IMR-90 (cell line): ENCODE results near the gene PYGM. TPM values are rescaled to one million over a fixed set of nuclear protein-coding genes. Genes with fewer than 3 reads are reported as not detected.

Source experiments
- ATAC-seq: fragments of 200-7000 bp; cut with Tn5 transposase; 2 replicates; pipeline ENCODE4 v1.9.1; 2020; ENCODE audit warnings: low read depth, mild to moderate bottlenecking, moderate library complexity
- BruUV-seq: library from RNA; stranded (reverse); fragments of 400-500 nt; replicated peaks from 2 replicates; lab custom pipeline; 2021; lab: Mats Ljungman, UMichigan
- CTCF ChIA-PET: fragments of 300-600 bp; formaldehyde crosslinking; extraction: SDS; loops from one replicate; lab custom pipeline; 2021; ENCODE audit warnings: antibody characterized with exemption; lab: Yijun Ruan, JAX
- POLR2A ChIA-PET: fragments of 300-600 bp; sonication (Branson Sonifier 250); formaldehyde crosslinking; loops from one replicate; lab custom pipeline; 2022; ENCODE audit warnings: antibody characterized with exemption; ENCODE audit not compliant: unreplicated experiment; lab: Charles Lee
- DNase-seq: peaks from one replicate; pipeline ENCODE4 v3.0.0; 2013
- H2AFZ ChIP-seq: replicated peaks from 2 replicates; pipeline ENCODE3; 2013; ENCODE audit warnings: low read length, mild to moderate bottlenecking; ENCODE audit not compliant: poor library complexity
- H2AK5ac ChIP-seq: 2 replicates; pipeline ENCODE4 v1.6.1; 2013; ENCODE audit warnings: low read depth, low read length, inconsistent platforms
- H2AK9ac ChIP-seq: replicated peaks from 2 replicates; pipeline ENCODE3; 2013; ENCODE audit warnings: mild to moderate bottlenecking, low read depth, low read length, moderate library complexity; ENCODE audit not compliant: poor library complexity
- H2BK120ac ChIP-seq: 2 replicates; pipeline ENCODE4 v1.6.1; 2013; ENCODE audit warnings: low read depth, low read length, inconsistent platforms
- H2BK15ac ChIP-seq: 3 replicates; pipeline ENCODE4 v1.6.1; 2013; ENCODE audit warnings: low read depth, low read length, inconsistent platforms
- H2BK20ac ChIP-seq: 2 replicates; pipeline ENCODE4 v1.6.1; 2013; ENCODE audit warnings: low read depth, mild to moderate bottlenecking, inconsistent platforms, low read length, moderate library complexity
- H2BK5ac ChIP-seq: 2 replicates; pipeline ENCODE4 v1.6.1; 2013; ENCODE audit warnings: mild to moderate bottlenecking, low read depth, low read length, inconsistent platforms; ENCODE audit not compliant: poor library complexity, severe bottlenecking
- H3K14ac ChIP-seq: replicated peaks from 2 replicates; pipeline ENCODE4 v1.6.1; 2013; ENCODE audit warnings: low read depth, low read length, inconsistent platforms
- H3K18ac ChIP-seq: 2 replicates; pipeline ENCODE4 v1.6.1; 2013; ENCODE audit warnings: low read depth, low read length, control low read depth
- H3K23ac ChIP-seq: 2 replicates; pipeline ENCODE4 v1.6.1; 2013; ENCODE audit warnings: low read depth, low read length, inconsistent platforms
- H3K27ac ChIP-seq: 2 replicates; pipeline ENCODE4 v1.5.1; 2013; ENCODE audit warnings: mild to moderate bottlenecking, control low read depth, low read length; ENCODE audit not compliant: insufficient read depth
- H3K27me3 ChIP-seq: 2 replicates; pipeline ENCODE4 v1.6.1; 2013; ENCODE audit warnings: low read length; ENCODE audit not compliant: control insufficient read depth, insufficient read depth
- H3K36me3 ChIP-seq: 2 replicates; pipeline ENCODE4 v1.6.1; 2013; ENCODE audit warnings: low read length, mixed read lengths; ENCODE audit not compliant: control insufficient read depth, insufficient read depth
- H3K4ac ChIP-seq: 2 replicates; pipeline ENCODE4 v1.6.1; 2013; ENCODE audit warnings: low read depth, low read length, inconsistent platforms
- H3K4me1 ChIP-seq: 2 replicates; pipeline ENCODE4 v1.6.1; 2013; ENCODE audit warnings: low read length, mixed read lengths; ENCODE audit not compliant: control insufficient read depth, insufficient read depth
- H3K4me2 ChIP-seq: 2 replicates; pipeline ENCODE4 v1.6.1; 2013; ENCODE audit warnings: low read depth, mild to moderate bottlenecking, control low read depth, low read length, moderate library complexity
- H3K4me3 ChIP-seq: 2 replicates; pipeline ENCODE4 v1.5.1; 2013; ENCODE audit warnings: low read depth, mild to moderate bottlenecking, control low read depth, low read length, moderate library complexity; ENCODE audit not compliant: insufficient read depth
- H3K56ac ChIP-seq: 2 replicates; pipeline ENCODE4 v1.6.1; 2013; ENCODE audit warnings: low read length, inconsistent platforms; ENCODE audit not compliant: insufficient read depth; ENCODE audit errors: extremely low read depth
- H3K79me1 ChIP-seq, 2 experiments: 2 replicates each; pipeline ENCODE4 v1.6.1; 2013; ENCODE audit warnings: low read length in 2 of 2, inconsistent platforms in 1 of 2, low read depth in 1 of 2
- H3K9ac ChIP-seq: 2 replicates; pipeline ENCODE4 v1.6.1; 2013; ENCODE audit warnings: low read depth, low read length, control low read depth
- H3K9me1 ChIP-seq: 2 replicates; pipeline ENCODE4 v1.6.1; 2013; ENCODE audit warnings: low read length, inconsistent platforms; ENCODE audit not compliant: insufficient read depth
- H3K9me3 ChIP-seq: 2 replicates; pipeline ENCODE4 v1.6.1; 2013; ENCODE audit warnings: low read length; ENCODE audit not compliant: control insufficient read depth, insufficient read depth
- H4K20me1 ChIP-seq: 2 replicates; pipeline ENCODE4 v1.6.1; 2013; ENCODE audit warnings: low read length, inconsistent platforms; ENCODE audit not compliant: insufficient read depth
- H4K5ac ChIP-seq: 2 replicates; pipeline ENCODE4 v1.6.1; 2013; ENCODE audit warnings: mild to moderate bottlenecking, low read depth, low read length, control low read depth
- H4K8ac ChIP-seq, 2 experiments: 2 replicates each; pipeline ENCODE4 v1.6.1; 2013; ENCODE audit warnings: low read depth in 2 of 2, low read length in 2 of 2, control low read depth in 1 of 2, inconsistent platforms in 1 of 2
- H4K91ac ChIP-seq: 2 replicates; pipeline ENCODE4 v1.6.1; 2013; ENCODE audit warnings: low read depth, low read length, inconsistent platforms; ENCODE audit not compliant: insufficient read depth
- BHLHE40 ChIP-seq: fragments of 150-350 bp; IDR thresholded peaks from 2 replicates; pipeline ENCODE4 v1.6.1; 2016; ENCODE audit warnings: mild to moderate bottlenecking, low read depth, low read length
- NFE2L2 ChIP-seq: fragments of 150-350 bp; IDR thresholded peaks from 2 replicates; pipeline ENCODE4 v1.6.1; 2016; ENCODE audit warnings: low read depth, mild to moderate bottlenecking, low read length
- RFX5 ChIP-seq: IDR thresholded peaks from 2 replicates; pipeline ENCODE4 v1.8.0; 2012; ENCODE audit warnings: low read depth, mild to moderate bottlenecking, low read length, moderate library complexity
- whole genome bisulfite sequencing, 2 experiments: methylation state at CpG; one replicate each; pipeline versions ENCODE4 v1.1.5 to v1.1.7; 2013; ENCODE audit warnings: missing lambda C conversion rate in 2 of 2; ENCODE audit not compliant: insufficient read length in 1 of 2; ENCODE audit errors: extremely low coverage in 2 of 2; 5-methylcytosine and 5-hydroxymethylcytosine counted together
- dilution Hi-C: fragments of 300-500 bp; cut with HindIII; formaldehyde crosslinking; loops from one replicate; pipeline ENCODE4 v1.14.3; 2018; ENCODE audit warnings: low sequenced_read_pairs; ENCODE audit not compliant: unreplicated experiment
- in situ Hi-C: fragments of 300-500 bp; cut with MboI; formaldehyde crosslinking; loops from 3 replicates; pipeline ENCODE4 v1.14.3; 2019; ENCODE audit warnings: low sequenced_read_pairs, inconsistent platforms, mixed read lengths
- intact Hi-C: fragments of 100-400 bp; cut with micrococcal nuclease; formaldehyde crosslinking; loops from 2 replicates; pipeline ENCODE4 v1.10.0; 2022
- polyA plus RNA-seq, 3 experiments: library from polyadenylated mRNA; depleted of rRNA; stranded (reverse); fragments of >200 nt; gene quantifications; 2 replicates each; pipeline ENCODE4 v1.2.3, GENCODE V29; 2012; ENCODE audit warnings: low replicate concordance in 1 of 3
- total RNA-seq: library from RNA; depleted of rRNA; stranded (reverse); fragments of >200 nt; gene quantifications from 2 replicates; pipeline ENCODE4 v1.2.3, GENCODE V29; 2012
- TF ChIP-seq, protein P1 (sequence below): conservative IDR thresholded peaks from 2 replicates; pipeline ENCODE4 v1.5.1; 2012; ENCODE audit warnings: mild to moderate bottlenecking, low read depth, low read length, improper control_type of control experiment
- TF ChIP-seq, protein P2 (sequence below): fragments of 150-350 bp; IDR thresholded peaks from 2 replicates; pipeline ENCODE4 v1.6.1; 2016; ENCODE audit warnings: low read depth, mild to moderate bottlenecking, low read length, moderate library complexity, borderline replicate concordance
- TF ChIP-seq, protein P3 (sequence below): fragments of 150-350 bp; IDR thresholded peaks from 2 replicates; pipeline ENCODE4 v1.6.1; 2017; ENCODE audit warnings: mild to moderate bottlenecking, antibody characterized with exemption, low read length, low read depth

PYGM gene
- total and polyA plus RNA-seq, 2 of the 4 experiments (the other 2 are of a cell fraction) = 0.18 to 0.21 TPM

DNA sequence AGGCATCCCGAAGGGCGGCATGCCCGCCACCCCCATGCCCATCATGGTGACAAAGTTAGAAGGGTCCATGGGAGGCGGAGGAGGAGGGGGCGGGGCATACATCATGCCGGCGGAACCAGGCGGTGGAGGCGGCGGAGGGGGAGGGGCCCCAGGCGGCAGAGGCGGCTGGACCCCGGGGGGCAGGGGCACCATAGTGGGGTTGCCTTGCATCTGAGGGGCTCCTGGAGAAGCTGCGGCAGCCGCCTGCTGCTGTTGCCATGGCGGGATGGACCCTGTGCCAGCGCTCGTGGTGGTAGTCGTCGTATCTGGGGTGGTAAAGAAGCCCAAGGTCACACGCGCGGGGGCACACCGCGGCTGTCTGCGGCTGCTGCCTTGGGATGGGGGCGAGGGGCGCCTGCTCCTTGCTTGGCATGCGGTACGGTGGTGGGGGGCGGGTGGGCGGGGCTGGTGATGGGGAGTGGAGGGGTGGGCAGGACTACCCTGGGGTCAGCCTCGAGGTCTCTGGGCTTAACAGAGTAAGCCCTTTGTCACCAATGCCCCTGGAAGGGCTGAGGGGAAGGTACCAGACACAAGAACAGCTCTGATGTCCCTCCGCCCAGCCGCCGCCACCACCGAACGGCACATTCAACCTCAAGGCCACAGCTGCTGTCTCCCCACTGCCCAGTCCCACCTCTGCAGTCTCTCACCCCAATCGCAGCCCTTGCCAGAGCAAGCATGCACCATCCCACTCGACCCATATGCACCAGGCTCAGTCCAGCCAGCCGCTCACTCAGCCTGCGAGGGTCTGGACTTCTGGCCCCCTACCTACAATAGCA is 6.3 kb upstream of the PYGM start (continued):
- TF ChIP-seq, protein P1, sequence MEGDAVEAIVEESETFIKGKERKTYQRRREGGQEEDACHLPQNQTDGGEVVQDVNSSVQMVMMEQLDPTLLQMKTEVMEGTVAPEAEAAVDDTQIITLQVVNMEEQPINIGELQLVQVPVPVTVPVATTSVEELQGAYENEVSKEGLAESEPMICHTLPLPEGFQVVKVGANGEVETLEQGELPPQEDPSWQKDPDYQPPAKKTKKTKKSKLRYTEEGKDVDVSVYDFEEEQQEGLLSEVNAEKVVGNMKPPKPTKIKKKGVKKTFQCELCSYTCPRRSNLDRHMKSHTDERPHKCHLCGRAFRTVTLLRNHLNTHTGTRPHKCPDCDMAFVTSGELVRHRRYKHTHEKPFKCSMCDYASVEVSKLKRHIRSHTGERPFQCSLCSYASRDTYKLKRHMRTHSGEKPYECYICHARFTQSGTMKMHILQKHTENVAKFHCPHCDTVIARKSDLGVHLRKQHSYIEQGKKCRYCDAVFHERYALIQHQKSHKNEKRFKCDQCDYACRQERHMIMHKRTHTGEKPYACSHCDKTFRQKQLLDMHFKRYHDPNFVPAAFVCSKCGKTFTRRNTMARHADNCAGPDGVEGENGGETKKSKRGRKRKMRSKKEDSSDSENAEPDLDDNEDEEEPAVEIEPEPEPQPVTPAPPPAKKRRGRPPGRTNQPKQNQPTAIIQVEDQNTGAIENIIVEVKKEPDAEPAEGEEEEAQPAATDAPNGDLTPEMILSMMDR = no peak

DNA sequence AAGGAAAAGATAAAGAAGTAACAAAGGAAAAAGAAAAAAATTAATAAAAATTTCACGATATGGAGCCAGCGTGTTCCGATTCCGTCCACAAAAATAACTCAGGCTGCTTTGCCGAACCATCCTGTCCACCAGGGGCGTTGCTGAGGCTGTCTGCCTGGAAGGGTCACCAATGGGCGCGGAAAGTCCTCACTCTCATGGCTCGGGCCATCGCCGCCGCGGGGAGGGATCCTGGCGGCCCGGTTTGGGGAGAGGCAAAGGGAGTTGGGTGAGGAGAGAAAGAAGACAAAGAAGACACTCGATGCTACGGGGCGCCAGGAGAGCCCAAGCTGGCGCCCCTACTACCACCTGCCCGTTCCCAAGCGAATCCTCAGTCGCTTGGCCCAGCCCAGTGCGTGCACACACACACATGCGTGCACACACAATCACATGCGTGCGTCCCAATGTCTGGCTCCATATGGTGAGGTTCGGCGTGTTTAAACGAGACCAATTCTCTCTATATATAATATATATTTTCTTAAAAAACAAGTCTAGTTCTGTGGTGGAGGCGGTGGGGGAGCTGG is 5.6 kb upstream of the PYGM start:
- Histone ChIP-seq H4K5ac (no peak overlapping the region), H2AFZ (no peak overlapping the region), H2AK5ac (no peak overlapping the region), H3K4ac (no peak overlapping the region), H3K4me1 (peaks cover 15% of the 10 kb centered on the region), H2BK15ac (no peak overlapping the region), H3K36me3 (peaks cover 82% of the 10 kb centered on the region), H3K27ac (no peak overlapping the region), H3K56ac (no peak overlapping the region), H3K9me1 (peaks cover 14% of the 10 kb centered on the region; the same call in 1 of the 2 replicates), H3K14ac (no peak overlapping the region), H3K4me2 (no peak overlapping the region), H3K79me1 (peaks cover 37 to 79% of the 10 kb centered on the region in 2 experiments), H2BK20ac (no peak overlapping the region), H3K4me3 (no peak overlapping the region), H2BK120ac (no peak overlapping the region), H4K8ac (no peak overlapping the region), H4K91ac (no peak overlapping the region), H3K18ac (no peak overlapping the region), H2AK9ac (no peak overlapping the region), H3K9ac (no peak overlapping the region), H4K20me1 (peaks cover 72% of the 10 kb centered on the region), H2BK5ac (no peak overlapping the region), H3K23ac (no peak overlapping the region), H3K27me3 (no peaks in the 10 kb centered on the region), H3K9me3 (no peaks in the 10 kb centered on the region)
- dilution Hi-C loops (no loop called here), intact Hi-C loops (no loop called here), in situ Hi-C loops (no loop called here)
- BruUV-seq = no TSS peak
- ChIA-PET CTCF (no interaction called here), POLR2A (no interaction called here)
- ATAC-seq (no peak), DNase-seq (no peak)
- TF ChIP-seq, protein P2, sequence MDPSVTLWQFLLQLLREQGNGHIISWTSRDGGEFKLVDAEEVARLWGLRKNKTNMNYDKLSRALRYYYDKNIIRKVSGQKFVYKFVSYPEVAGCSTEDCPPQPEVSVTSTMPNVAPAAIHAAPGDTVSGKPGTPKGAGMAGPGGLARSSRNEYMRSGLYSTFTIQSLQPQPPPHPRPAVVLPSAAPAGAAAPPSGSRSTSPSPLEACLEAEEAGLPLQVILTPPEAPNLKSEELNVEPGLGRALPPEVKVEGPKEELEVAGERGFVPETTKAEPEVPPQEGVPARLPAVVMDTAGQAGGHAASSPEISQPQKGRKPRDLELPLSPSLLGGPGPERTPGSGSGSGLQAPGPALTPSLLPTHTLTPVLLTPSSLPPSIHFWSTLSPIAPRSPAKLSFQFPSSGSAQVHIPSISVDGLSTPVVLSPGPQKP = no peak
- no peak for TF ChIP-seq BHLHE40
- TF ChIP-seq, protein P3, sequence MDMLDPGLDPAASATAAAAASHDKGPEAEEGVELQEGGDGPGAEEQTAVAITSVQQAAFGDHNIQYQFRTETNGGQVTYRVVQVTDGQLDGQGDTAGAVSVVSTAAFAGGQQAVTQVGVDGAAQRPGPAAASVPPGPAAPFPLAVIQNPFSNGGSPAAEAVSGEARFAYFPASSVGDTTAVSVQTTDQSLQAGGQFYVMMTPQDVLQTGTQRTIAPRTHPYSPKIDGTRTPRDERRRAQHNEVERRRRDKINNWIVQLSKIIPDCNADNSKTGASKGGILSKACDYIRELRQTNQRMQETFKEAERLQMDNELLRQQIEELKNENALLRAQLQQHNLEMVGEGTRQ = no peak
- TF ChIP-seq RFX5 = no peak
- TF ChIP-seq NFE2L2 = no peak
- 86% methylated on average over 14 of the region's 30 CpGs; no CpG with 5 or more reads in 1 of the 2 experiments for WGBS, 2 experiments
